ENCODE results near the gene FARP1.

GRCh38 chr13:98490195-98490836, 347.4 kb downstream of the FARP1 start:
- no peak for TF ChIP-seq CTCF (tag by site-specific recombination; IDR thresholded peaks at IDR 0.05)
- no peak for TF ChIP-seq ZNF366 (tag by site-specific recombination; conservative IDR thresholded peaks at IDR 0.05)
- TF ChIP-seq ZNF677 (tag by site-specific recombination; IDR thresholded peaks at IDR 0.05), result no peak
- no peak for TF ChIP-seq REST (tag by site-specific recombination; IDR thresholded peaks at IDR 0.05)
- TF ChIP-seq YY1 (tag by site-specific recombination; IDR thresholded peaks at IDR 0.05), result no peak
- no peak for TF ChIP-seq ZNF121 (tag by site-specific recombination; IDR thresholded peaks at IDR 0.05)
- no peak for TF ChIP-seq ZBTB7A (tag by site-specific recombination; IDR thresholded peaks at IDR 0.05; ENCODE audit: low read depth)
